SH-SY5Y (cell line): Measurements from ENCODE around the gene RASD2.

Source experiments
- GATA2 ChIP-seq: IDR thresholded peaks from 2 replicates; pipeline ENCODE4 v1.6.1; 2011; ENCODE audit warnings: mild to moderate bottlenecking, low read depth, low read length
- GATA3 ChIP-seq: IDR thresholded peaks from 2 replicates; pipeline ENCODE4 v1.6.1; 2011; ENCODE audit warnings: low read depth, mild to moderate bottlenecking, low read length, moderate library complexity

DNA sequence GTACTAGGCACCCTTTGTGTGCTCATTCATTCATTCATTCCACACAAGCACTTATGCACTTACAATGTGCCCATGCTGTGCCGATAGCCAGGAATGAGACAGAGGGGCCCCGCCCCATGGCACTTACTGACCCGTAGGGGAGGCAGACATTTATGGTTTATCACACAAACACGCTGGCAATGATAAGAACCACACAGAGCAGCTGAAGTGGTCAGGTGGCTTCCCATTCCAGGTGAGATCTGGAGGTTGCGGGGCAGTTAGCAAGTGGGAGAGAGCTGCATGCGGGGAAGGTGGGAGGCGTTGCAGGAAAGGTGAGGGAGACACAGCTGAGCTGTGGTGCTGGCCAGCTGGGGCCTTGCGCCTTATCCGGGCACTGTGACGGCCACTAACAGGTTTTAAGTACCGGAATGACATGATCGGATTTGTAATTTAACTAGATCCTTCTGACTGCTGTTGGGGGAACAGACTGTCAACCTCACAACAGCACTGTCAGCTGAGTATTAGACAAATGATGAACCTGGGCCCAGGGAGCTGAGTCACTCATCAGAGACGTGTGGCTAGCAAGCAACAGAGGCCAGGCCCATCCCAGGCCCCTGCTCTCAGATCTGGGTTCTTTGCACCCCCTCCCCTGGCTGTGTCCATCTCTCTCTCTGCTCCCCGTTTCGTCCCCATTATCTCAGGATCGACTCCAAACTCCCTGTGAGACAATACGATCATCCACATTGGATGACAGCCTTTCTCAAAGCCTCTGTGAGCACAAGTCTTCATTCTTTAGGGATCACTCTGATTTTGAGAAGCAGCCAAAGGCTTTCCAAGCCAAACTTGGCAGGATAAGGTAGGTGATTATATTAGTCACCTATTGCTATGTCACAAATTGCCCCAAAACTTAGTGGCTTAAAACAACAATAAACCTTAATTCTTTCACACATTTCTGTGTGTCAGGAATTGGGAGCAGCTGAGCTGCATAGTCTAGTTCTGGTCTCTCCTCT, 28.4 kb downstream of the RASD2 start:
- TF ChIP-seq GATA2 (no peak), GATA3 (no peak)
